Measurements from ENCODE around the gene CSRP1.

DNA sequence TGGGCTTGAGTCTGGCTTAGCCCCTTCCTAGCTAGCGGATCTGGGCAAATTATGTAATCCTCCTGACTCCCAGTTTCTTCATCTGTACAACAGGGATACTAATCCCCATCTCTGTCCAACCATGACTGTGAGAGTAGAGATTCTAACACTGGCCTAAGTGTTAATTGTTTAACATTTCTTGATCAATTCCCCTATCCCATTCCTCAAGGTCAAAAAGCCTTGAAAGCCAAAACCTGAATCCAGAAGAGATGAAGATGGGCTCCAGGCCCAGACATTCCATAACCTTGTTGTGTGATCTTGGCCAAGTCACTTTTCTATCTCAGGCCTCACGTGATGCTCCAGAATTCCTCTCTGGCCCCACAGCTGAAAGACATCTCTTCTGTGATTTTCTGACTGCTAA lies 19.2 kb downstream of the CSRP1 start:
- TF ChIP-seq HDAC6 (IDR thresholded peaks at IDR 0.05; ENCODE audit: low read depth, low read length) (no peak), ZFX (CRISPR knock-in tag; IDR thresholded peaks at IDR 0.05; ENCODE audit: low read depth) (no peak), FOXK1 (CRISPR knock-in tag; IDR thresholded peaks at IDR 0.05; ENCODE audit: borderline replicate concordance, low read depth) (no peak), ZNF549 (CRISPR knock-in tag; IDR thresholded peaks at IDR 0.05) (no peak), ZSCAN29 (CRISPR knock-in tag; conservative IDR thresholded peaks at IDR 0.05) (no peak), ZHX1 (CRISPR knock-in tag; IDR thresholded peaks at IDR 0.05; ENCODE audit: low read depth) (no peak)
